ENCODE data around the gene CSHL1. TPM values are rescaled to one million over a fixed set of nuclear protein-coding genes. Genes with fewer than 3 reads are reported as not detected.

Gene CSHL1
- total RNA-seq, 6 experiments from 2014 or later = not detected

DNA sequence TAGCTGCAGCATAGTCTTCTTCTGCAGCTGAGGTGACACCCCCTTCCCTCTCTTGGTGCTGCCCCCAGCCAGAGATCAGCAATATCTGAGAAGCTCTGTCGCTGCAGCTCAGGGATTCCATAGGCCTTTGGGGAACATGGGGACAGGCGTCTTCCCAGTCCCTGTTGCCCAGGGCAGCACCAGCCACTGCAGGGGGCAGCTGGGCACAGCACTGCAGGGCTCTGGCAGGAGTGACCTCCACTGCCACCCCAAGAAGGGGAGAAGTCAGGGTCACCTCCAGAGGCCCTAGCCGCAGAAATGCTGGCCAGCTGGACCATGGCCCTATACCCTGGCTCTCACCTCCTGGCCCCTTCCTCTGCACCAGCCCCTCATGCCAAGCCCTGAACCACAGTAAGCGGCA is 44.7 kb upstream of the CSHL1 start:
- TF ChIP-seq POLR2A (IDR thresholded peaks at IDR 0.05) (no peak), CTCF (IDR thresholded peaks at IDR 0.05) (no peak)
- DNase-seq = no peak

DNA sequence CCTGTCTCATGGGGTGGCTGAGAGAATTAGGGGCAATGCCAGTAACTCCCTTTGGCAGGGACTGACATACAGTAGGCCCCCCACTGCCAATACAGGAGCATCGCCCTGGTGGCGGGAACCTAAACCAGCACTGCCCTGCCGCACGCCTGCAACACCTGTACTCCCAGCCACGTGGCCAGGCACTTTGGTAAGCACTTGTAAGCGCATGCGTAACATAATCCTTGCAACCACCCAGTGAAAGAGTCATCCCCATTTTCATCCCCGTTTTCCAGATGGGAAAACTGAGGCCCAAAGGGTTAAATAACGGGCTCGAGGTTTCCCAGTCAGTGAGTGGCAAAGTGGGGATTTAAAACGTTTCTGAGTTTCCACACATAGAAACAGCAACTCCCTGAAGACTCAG is 44.2 kb upstream of the CSHL1 start:
- H3K4me3 ChIP-seq = no peak overlapping the region
- ATAC-seq (no peak), DNase-seq (no peak)
- 25% methylated on average over 3 of the region's 11 CpGs for WGBS (ENCODE audit: insufficient coverage, low coverage, low lambda C conversion rate, missing lambda C conversion rate)
- H3K27me3 ChIP-seq = no peaks in the 10 kb centered on the region
- intact Hi-C loops (cut with DNase I) = no loop called here
- H3K36me3 ChIP-seq = no peaks in the 10 kb centered on the region
- no peak overlapping the region for H3K27ac ChIP-seq
- H3K4me1 ChIP-seq = no peaks in the 10 kb centered on the region
- TF ChIP-seq CTCF (IDR thresholded peaks at IDR 0.05) (no peak), POLR2A (IDR thresholded peaks at IDR 0.05) (no peak)
- no peaks in the 10 kb centered on the region for H3K9me3 ChIP-seq

More for the DNA sequence above, 44.7 kb upstream of the CSHL1 start:
- no peaks in the 10 kb centered on the region for H3K4me1 ChIP-seq
- WGBS (ENCODE audit: insufficient coverage, low coverage, low lambda C conversion rate, missing lambda C conversion rate) = 53% methylated on average over 2 of the region's 4 CpGs
- H3K27ac ChIP-seq = no peak overlapping the region
- H3K4me3 ChIP-seq = no peak overlapping the region
- no peaks in the 10 kb centered on the region for H3K36me3 ChIP-seq
- no peak for ATAC-seq
- no peaks in the 10 kb centered on the region for H3K9me3 ChIP-seq
- H3K27me3 ChIP-seq = no peaks in the 10 kb centered on the region
- intact Hi-C loops (cut with DNase I) = no loop called here

DNA sequence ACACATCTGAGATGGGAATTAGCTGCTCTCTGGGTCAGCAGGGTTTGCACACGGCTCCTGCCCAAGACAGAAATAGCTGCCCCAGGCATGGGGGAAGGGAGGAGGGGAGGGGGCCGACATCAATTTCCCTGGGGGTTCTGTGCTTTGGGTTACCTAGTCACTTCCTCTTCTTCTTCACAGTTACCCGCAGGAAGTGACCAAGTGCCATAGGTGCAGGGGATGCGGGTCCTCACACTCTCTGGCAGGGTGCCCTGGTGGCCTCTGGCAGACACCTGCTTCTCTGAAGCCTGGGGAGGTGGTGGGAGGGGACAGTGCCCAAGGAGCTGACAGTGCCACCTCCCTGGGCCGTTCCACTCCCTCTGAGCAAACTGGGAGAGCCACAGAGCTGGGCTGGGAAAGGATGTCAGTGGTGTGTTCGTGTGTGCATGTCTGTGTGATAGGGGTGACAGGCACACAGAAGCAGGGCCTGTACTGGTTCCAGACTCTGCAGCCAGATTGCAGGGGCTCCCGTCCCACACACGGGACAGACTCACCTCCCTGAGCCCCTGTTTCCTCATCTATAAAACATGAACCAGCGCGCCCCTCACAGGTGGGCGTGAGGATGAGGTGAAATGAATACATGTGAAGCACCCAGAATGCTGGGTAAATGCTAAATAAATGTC is 43.5 kb upstream of the CSHL1 start:
- Histone ChIP-seq H3K27me3 (no peaks in the 10 kb centered on the region), H3K9me3 (no peaks in the 10 kb centered on the region), H3K27ac (no peak overlapping the region), H3K4me1 (no peaks in the 10 kb centered on the region), H3K4me3 (no peak overlapping the region), H3K36me3 (no peaks in the 10 kb centered on the region)
- peak in 1 of 4 donors; percentile 14 for ATAC-seq
- 48% methylated on average over 7 of the region's 11 CpGs for WGBS (ENCODE audit: insufficient coverage, low coverage, low lambda C conversion rate, missing lambda C conversion rate)
- no peak for DNase-seq
- intact Hi-C loops (cut with DNase I) = no loop called here
- TF ChIP-seq POLR2A (IDR thresholded peaks at IDR 0.05) (no peak), CTCF (IDR thresholded peaks at IDR 0.05) (no peak)

DNA sequence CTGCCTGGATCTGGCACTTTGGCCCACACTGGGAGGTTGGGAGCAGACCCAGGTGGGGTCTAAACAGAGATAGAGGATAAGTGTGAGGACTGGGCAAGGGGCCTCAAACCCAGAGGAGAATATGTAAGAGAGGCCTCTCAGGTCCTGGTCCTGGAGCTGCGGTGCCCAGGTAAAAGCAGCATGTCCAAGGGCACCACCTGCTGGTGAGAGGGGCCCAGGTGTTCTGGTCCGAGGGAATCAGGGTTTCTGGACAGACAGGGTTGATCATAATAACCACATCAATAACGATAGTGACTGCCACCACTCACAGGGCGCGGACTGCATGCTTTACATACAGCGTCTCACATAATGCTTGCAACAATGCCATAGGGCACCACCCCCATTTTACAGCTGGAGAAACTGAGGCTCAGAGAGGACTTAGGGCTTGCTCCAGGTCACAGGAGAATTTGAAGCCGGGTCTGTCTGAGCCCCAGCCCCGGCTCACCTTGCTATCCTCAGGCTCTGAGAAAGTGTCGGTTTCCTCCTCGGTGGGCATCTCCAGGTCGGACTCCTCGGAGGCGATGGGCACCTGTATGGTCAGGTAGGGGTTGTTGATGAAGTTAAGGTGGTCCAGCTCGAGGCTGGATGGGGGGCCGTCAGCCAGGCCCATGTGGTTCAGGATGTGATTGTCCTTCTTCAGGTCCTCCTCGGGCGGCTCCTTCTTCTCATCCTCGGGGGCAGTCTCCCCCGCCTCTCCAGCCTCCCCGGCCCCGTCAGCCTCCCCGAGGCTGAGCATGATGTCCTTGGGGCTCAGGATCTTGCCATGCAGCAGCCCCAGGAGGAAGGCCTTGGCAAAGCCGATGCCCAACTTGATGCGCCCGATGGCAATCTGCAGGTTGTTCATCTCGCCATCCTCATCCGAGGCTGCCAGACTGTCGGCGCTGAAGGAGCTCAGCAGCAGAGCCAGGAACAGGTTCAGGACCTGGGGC is 40.2 kb upstream of the CSHL1 start:
- Histone ChIP-seq H3K9me3 (no peaks in the 10 kb centered on the region), H3K27ac (no peak overlapping the region), H3K4me1 (no peaks in the 10 kb centered on the region), H3K4me3 (no peak overlapping the region), H3K27me3 (no peaks in the 10 kb centered on the region), H3K36me3 (no peaks in the 10 kb centered on the region)
- peak; percentile 54 to 67 (median 64) for ATAC-seq
- intact Hi-C loops (cut with DNase I) = no loop called here
- DNase-seq = peak in 1 of 3 donors; percentile 55
- WGBS (ENCODE audit: insufficient coverage, low coverage, low lambda C conversion rate, missing lambda C conversion rate) = 30% methylated on average over 6 of the region's 29 CpGs
- TF ChIP-seq POLR2A (IDR thresholded peaks at IDR 0.05) (no peak), CTCF (IDR thresholded peaks at IDR 0.05) (peak; percentile 40 to 75 (median 60))
